DND-41 (cell line): Measurements from ENCODE around the gene HMG20B.

Experiments used
- ATAC-seq: fragments of 200-7000 bp; cut with Tn5 transposase; 3 replicates; pipeline ENCODE4 v1.9.1; 2021; ENCODE audit warnings: low read depth; ENCODE audit not compliant: insufficient read depth
- DNase-seq: peaks from one replicate; pipeline ENCODE4 v3.0.0-alpha.2; 2020
- H2AFZ ChIP-seq: 2 replicates; pipeline ENCODE4 v1.6.0; 2012; ENCODE audit warnings: low read depth, low read length
- H3K27ac ChIP-seq: 2 replicates; pipeline ENCODE4 v1.5.1; 2012; ENCODE audit warnings: low read length, inconsistent platforms
- H3K27me3 ChIP-seq: fragments of 200-600 bp; sonication (generic); 2 replicates; pipeline ENCODE4 v1.6.0; 2012; ENCODE audit warnings: low read length, mild to moderate bottlenecking, inconsistent platforms; ENCODE audit not compliant: insufficient read depth, poor library complexity
- H3K36me3 ChIP-seq: 2 replicates; pipeline ENCODE4 v1.5.1; 2012; ENCODE audit warnings: low read length, inconsistent platforms; ENCODE audit not compliant: insufficient read depth
- H3K4me1 ChIP-seq: 2 replicates; pipeline ENCODE4 v1.5.1; 2012; ENCODE audit warnings: mild to moderate bottlenecking, low read length; ENCODE audit not compliant: insufficient read depth
- H3K4me2 ChIP-seq: 2 replicates; pipeline ENCODE4 v1.6.0; 2012; ENCODE audit warnings: mild to moderate bottlenecking, moderate library complexity, low read length, inconsistent platforms; ENCODE audit not compliant: insufficient read depth
- H3K4me3 ChIP-seq, 2 experiments: fragments of 200-600 bp in 1 of 2; shearing (Covaris generic) in 1 of 2; 2 replicates each; pipeline ENCODE4 v1.5.1; 2012 to 2016; ENCODE audit warnings: inconsistent platforms in 2 of 2, low read length in 2 of 2, mild to moderate bottlenecking in 2 of 2, low read depth in 1 of 2, moderate library complexity in 1 of 2
- H3K79me2 ChIP-seq: 2 replicates; pipeline ENCODE4 v1.6.0; 2012; ENCODE audit warnings: low read length, inconsistent platforms; ENCODE audit not compliant: insufficient read depth
- H3K9ac ChIP-seq: 2 replicates; pipeline ENCODE4 v1.6.0; 2012; ENCODE audit warnings: low read depth, mild to moderate bottlenecking, inconsistent platforms, low read length, moderate library complexity
- H3K9me3 ChIP-seq: 2 replicates; pipeline ENCODE4 v1.5.1; 2012; ENCODE audit warnings: low read length, moderate library complexity, mild to moderate bottlenecking, inconsistent platforms; ENCODE audit not compliant: insufficient read depth, severe bottlenecking
- H4K20me1 ChIP-seq: 2 replicates; pipeline ENCODE4 v1.6.0; 2012; ENCODE audit warnings: low read length; ENCODE audit not compliant: insufficient read depth
- EZH2 ChIP-seq: IDR thresholded peaks from 3 replicates; pipeline ENCODE4 v1.6.1; 2012; ENCODE audit warnings: borderline replicate concordance, low read depth, mild to moderate bottlenecking, moderate library complexity, low read length, inconsistent platforms; ENCODE audit not compliant: severe bottlenecking
- TF ChIP-seq, protein P1 (sequence below): IDR thresholded peaks from 2 replicates; pipeline ENCODE4 v1.5.1; 2012; ENCODE audit warnings: borderline replicate concordance, low read length, moderate library complexity, mild to moderate bottlenecking; ENCODE audit not compliant: poor library complexity, severe bottlenecking; ENCODE audit errors: extremely low read depth

HMG20B gene

DNA sequence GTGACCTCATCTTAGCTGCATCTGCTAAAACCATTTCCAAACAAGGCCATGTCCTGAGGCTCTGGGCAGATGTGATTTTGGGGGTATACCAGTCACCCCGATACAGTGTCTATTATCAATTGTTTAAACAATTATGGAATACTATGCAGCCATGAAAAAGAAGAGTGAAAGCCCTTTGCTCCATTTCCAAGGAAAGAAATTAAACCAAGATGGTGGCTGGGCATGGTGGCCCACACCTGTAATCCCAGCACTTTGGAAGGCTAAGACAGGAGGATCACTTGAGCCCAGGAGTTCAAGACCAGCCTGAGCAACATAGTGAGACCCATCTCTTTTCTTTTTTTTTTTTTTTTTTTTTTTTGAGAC is 33.0 kb upstream of the HMG20B start:
- Histone ChIP-seq H3K4me2 (no peak overlapping the region), H3K27ac (no peak overlapping the region)
- no peak for ATAC-seq

DNA sequence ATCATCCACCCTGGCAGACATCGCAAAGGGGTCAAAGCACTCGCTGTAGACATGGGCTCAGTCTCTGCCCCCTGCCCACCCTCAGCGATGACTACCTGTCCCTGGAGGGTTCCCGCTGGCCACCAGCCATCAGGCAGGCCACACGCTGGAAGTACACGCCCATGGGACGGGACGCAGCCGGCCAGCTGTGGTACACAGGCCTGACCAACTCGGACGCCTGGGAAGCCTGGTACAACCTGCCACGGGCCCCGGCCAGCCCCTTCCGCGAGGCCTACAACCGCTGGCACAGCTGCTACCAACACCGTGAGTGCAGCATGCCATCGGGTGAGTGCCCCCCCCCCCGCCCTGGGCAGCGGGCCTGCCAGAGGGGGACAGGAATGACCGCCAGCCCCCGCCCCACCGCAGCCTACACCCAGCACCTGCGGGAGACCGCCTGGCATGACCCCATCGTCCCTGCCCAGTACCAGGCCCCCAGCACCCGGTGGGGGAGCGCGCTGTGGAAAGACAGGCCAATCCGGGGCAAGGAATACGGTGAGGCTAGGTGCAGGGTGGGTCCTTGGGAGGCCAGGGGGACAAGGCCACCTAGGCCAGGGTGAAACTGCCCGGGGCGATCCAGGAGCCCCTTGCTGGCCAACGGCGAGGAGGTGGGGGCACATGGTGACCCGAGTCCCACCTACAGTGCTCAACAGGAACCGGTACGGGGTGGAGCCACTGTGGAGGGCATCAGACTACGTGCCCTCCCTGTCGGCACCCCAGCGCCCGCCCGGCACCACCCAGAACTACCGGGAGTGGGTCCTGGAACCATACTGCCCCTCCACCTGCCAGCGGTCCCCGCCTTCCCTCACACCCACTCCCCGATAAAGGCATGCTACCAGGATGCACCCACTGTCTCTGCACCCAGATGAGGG is 29.3 kb upstream of the HMG20B start:
- ATAC-seq = no peak

More for the DNA sequence above, 33.0 kb upstream of the HMG20B start:
- no peak for DNase-seq
- Histone ChIP-seq H3K4me3 (no peak overlapping the region), H3K36me3 (peaks cover 60% of the 10 kb centered on the region), H3K9me3 (no peaks in the 10 kb centered on the region), H4K20me1 (peaks cover 31% of the 10 kb centered on the region), H3K79me2 (no peaks in the 10 kb centered on the region), H3K4me1 (no peaks in the 10 kb centered on the region), H2AFZ (no peak overlapping the region), H3K27me3 (no peaks in the 10 kb centered on the region), H3K9ac (no peak overlapping the region)
- no peak for TF ChIP-seq EZH2
- TF ChIP-seq, protein P1, sequence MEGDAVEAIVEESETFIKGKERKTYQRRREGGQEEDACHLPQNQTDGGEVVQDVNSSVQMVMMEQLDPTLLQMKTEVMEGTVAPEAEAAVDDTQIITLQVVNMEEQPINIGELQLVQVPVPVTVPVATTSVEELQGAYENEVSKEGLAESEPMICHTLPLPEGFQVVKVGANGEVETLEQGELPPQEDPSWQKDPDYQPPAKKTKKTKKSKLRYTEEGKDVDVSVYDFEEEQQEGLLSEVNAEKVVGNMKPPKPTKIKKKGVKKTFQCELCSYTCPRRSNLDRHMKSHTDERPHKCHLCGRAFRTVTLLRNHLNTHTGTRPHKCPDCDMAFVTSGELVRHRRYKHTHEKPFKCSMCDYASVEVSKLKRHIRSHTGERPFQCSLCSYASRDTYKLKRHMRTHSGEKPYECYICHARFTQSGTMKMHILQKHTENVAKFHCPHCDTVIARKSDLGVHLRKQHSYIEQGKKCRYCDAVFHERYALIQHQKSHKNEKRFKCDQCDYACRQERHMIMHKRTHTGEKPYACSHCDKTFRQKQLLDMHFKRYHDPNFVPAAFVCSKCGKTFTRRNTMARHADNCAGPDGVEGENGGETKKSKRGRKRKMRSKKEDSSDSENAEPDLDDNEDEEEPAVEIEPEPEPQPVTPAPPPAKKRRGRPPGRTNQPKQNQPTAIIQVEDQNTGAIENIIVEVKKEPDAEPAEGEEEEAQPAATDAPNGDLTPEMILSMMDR = no peak

DNA sequence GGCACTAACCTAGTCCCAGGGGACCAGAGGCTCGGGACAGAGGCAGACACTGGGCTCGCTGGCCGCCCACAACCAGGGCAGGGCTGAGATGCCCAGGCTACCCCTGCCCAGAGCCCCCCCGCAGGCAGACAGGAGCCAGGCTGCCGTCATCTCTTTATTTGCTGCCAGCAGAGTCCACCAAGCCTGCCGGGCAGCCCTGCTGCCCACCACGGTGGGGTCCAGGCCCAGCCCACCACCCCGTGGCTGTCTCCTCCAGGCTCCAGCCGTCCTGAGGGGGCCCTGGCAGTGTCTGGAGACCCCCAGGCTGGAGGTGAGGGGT is 28.7 kb upstream of the HMG20B start:
- H3K27me3 ChIP-seq = no peaks in the 10 kb centered on the region
- DNase-seq (no peak), ATAC-seq (no peak)
- no peak overlapping the region for H3K9ac ChIP-seq
- H2AFZ ChIP-seq = no peak overlapping the region
- H3K36me3 ChIP-seq = peaks cover 55% of the 10 kb centered on the region
- peaks cover 48% of the 10 kb centered on the region for H4K20me1 ChIP-seq
- no peak for TF ChIP-seq EZH2
- TF ChIP-seq, protein P1 = no peak
- no peaks in the 10 kb centered on the region for H3K79me2 ChIP-seq
- H3K9me3 ChIP-seq = no peaks in the 10 kb centered on the region
- no peak overlapping the region for H3K4me3 ChIP-seq
- H3K4me2 ChIP-seq = no peak overlapping the region
- no peaks in the 10 kb centered on the region for H3K4me1 ChIP-seq
- no peak overlapping the region for H3K27ac ChIP-seq

More for the DNA sequence above, 29.3 kb upstream of the HMG20B start:
- H3K36me3 ChIP-seq = peaks cover 61% of the 10 kb centered on the region
- H4K20me1 ChIP-seq = peaks cover 45% of the 10 kb centered on the region
- H2AFZ ChIP-seq = no peak overlapping the region
- H3K4me3 ChIP-seq = no peak overlapping the region
- H3K9ac ChIP-seq = no peak overlapping the region
- no peak for DNase-seq
- no peaks in the 10 kb centered on the region for H3K79me2 ChIP-seq
- H3K27ac ChIP-seq = peak overlapping the region; percentile 25; the same call in 1 of the 2 replicates
- no peak overlapping the region for H3K4me2 ChIP-seq
- H3K27me3 ChIP-seq = no peaks in the 10 kb centered on the region
- no peaks in the 10 kb centered on the region for H3K4me1 ChIP-seq
- H3K9me3 ChIP-seq = no peaks in the 10 kb centered on the region
- TF ChIP-seq, protein P1 = no peak
- TF ChIP-seq EZH2 = no peak
